GM23338 (cell line): ENCODE measurements around the gene SMIM22. TPM values are rescaled to one million over a fixed set of nuclear protein-coding genes. Genes with fewer than 3 reads are reported as not detected.

ENCODE experiments used
- ATAC-seq: fragments of 200-7000 bp; cut with Tn5 transposase; 3 replicates; pipeline ENCODE4 v1.9.1; 2020
- DNase-seq: peaks from one replicate; pipeline ENCODE4 v3.0.0-alpha.2; 2015; ENCODE audit warnings: low spot score
- H2AFZ ChIP-seq: fragments of 200-600 bp; sonication (generic); 2 replicates; pipeline ENCODE4 v1.8.0; 2016; ENCODE audit warnings: antibody characterized with exemption, mild to moderate bottlenecking, moderate library complexity
- H3F3A ChIP-seq: fragments of 200-600 bp; sonication (generic); replicated peaks from 2 replicates; pipeline ENCODE4 v1.8.0; 2017; ENCODE audit warnings: antibody characterized with exemption, mixed run types, low read depth
- H3K27ac ChIP-seq: fragments of 200-600 bp; sonication (generic); 2 replicates; pipeline ENCODE4 v1.6.1; 2016; ENCODE audit warnings: low read depth
- H3K27me3 ChIP-seq: fragments of 200-600 bp; sonication (generic); 2 replicates; pipeline ENCODE4 v1.8.0; 2016; ENCODE audit warnings: mild to moderate bottlenecking, mixed run types, moderate library complexity; ENCODE audit not compliant: insufficient read depth
- H3K36me3 ChIP-seq: fragments of 200-600 bp; sonication (generic); 2 replicates; pipeline ENCODE4 v1.8.0; 2016; ENCODE audit warnings: mild to moderate bottlenecking; ENCODE audit not compliant: insufficient read depth
- H3K4me1 ChIP-seq: fragments of 200-600 bp; sonication (generic); 2 replicates; pipeline ENCODE4 v1.8.0; 2016; ENCODE audit warnings: mild to moderate bottlenecking, moderate library complexity; ENCODE audit not compliant: insufficient read depth
- H3K4me2 ChIP-seq: fragments of 200-600 bp; sonication (generic); 2 replicates; pipeline ENCODE4 v1.7.1; 2017; ENCODE audit warnings: mixed run types
- H3K4me3 ChIP-seq: fragments of 200-600 bp; sonication (generic); 2 replicates; pipeline ENCODE4 v1.6.1; 2016; ENCODE audit warnings: mixed run types
- H3K79me2 ChIP-seq: fragments of 200-600 bp; sonication (generic); replicated peaks from 2 replicates; pipeline ENCODE4 v1.8.0; 2017; ENCODE audit warnings: mild to moderate bottlenecking; ENCODE audit not compliant: insufficient read depth
- H3K9me2 ChIP-seq: fragments of 200-600 bp; sonication (generic); 2 replicates; pipeline ENCODE4 v1.8.0; 2017; ENCODE audit not compliant: insufficient read depth
- H4K20me1 ChIP-seq: fragments of 200-600 bp; sonication (generic); replicated peaks from 2 replicates; pipeline ENCODE4 v1.8.0; 2017; ENCODE audit warnings: mild to moderate bottlenecking; ENCODE audit not compliant: insufficient read depth
- H3K27ac Mint-ChIP-seq: 2 replicates; pipeline ENCODE4 v1.8.0; 2020; ENCODE audit warnings: inconsistent platforms, mild to moderate bottlenecking, moderate library complexity, mixed read lengths
- H3K27me3 Mint-ChIP-seq: 3 replicates; pipeline ENCODE4 v1.8.0; 2022; ENCODE audit warnings: low read depth, mild to moderate bottlenecking, moderate library complexity, mixed read lengths, inconsistent platforms; ENCODE audit not compliant: insufficient read depth, poor library complexity
- H3K36me3 Mint-ChIP-seq: 3 replicates; pipeline ENCODE4 v1.8.0; 2021; ENCODE audit warnings: low read depth, mild to moderate bottlenecking, inconsistent platforms, moderate library complexity, mixed read lengths
- H3K4me1 Mint-ChIP-seq: 3 replicates; pipeline ENCODE4 v1.8.0; 2020; ENCODE audit warnings: mild to moderate bottlenecking, inconsistent platforms, mixed read lengths
- H3K4me3 Mint-ChIP-seq: 3 replicates; pipeline ENCODE4 v1.8.0; 2021; ENCODE audit warnings: moderate library complexity, mild to moderate bottlenecking, inconsistent platforms, mixed read lengths
- H3K9me3 Mint-ChIP-seq: 3 replicates; pipeline ENCODE4 v1.8.0; 2020; ENCODE audit warnings: moderate library complexity, mild to moderate bottlenecking, inconsistent platforms, mixed read lengths
- CREB1 ChIP-seq: fragments of 250-450 bp; sonication (Bioruptor Pico); IDR thresholded peaks from 2 replicates; pipeline ENCODE4 v1.5.0; 2020; ENCODE audit warnings: low read depth, mild to moderate bottlenecking, moderate library complexity
- JUNB ChIP-seq: IDR thresholded peaks from one replicate; pipeline ENCODE4 v1.6.1; 2016; ENCODE audit warnings: antibody characterized with exemption; ENCODE audit not compliant: unreplicated experiment
- POLR2AphosphoS5 ChIP-seq: IDR thresholded peaks from 2 replicates; pipeline ENCODE4 v1.6.1; 2016; ENCODE audit warnings: antibody characterized with exemption, low read depth
- polyA plus RNA-seq: library from polyadenylated mRNA; unstranded; fragments of >200 nt; fragmentation: Nextera tagmentation; extraction: Ambion mirVana; gene quantifications from 2 replicates; pipeline ENCODE4 v1.2.1, GENCODE V29; 2016
- total RNA-seq: library from RNA; depleted of rRNA; stranded (reverse); fragments of >200 nt; shearing (Covaris generic); gene quantifications from 2 replicates; pipeline ENCODE4 v1.2.3, GENCODE V29; 2014
- TF ChIP-seq, protein P1 (sequence below), 2 experiments: fragments of 200-600 bp in 1 of 2; sonication (generic) in 1 of 2; conservative IDR thresholded peaks; 2 replicates each; pipeline versions ENCODE4 v1.5.1 to v1.6.1; 2016 to 2017; ENCODE audit warnings: antibody characterized with exemption in 2 of 2, low read depth in 2 of 2, mild to moderate bottlenecking in 2 of 2, moderate library complexity in 1 of 2
- TF ChIP-seq, protein P2 (sequence below): IDR thresholded peaks from 2 replicates; pipeline ENCODE4 v1.6.1; 2016; ENCODE audit warnings: antibody characterized with exemption

SMIM22 gene
- total and polyA plus RNA-seq, 2 experiments from 2014 or later = 1.4 TPM; not detected in 1

DNA sequence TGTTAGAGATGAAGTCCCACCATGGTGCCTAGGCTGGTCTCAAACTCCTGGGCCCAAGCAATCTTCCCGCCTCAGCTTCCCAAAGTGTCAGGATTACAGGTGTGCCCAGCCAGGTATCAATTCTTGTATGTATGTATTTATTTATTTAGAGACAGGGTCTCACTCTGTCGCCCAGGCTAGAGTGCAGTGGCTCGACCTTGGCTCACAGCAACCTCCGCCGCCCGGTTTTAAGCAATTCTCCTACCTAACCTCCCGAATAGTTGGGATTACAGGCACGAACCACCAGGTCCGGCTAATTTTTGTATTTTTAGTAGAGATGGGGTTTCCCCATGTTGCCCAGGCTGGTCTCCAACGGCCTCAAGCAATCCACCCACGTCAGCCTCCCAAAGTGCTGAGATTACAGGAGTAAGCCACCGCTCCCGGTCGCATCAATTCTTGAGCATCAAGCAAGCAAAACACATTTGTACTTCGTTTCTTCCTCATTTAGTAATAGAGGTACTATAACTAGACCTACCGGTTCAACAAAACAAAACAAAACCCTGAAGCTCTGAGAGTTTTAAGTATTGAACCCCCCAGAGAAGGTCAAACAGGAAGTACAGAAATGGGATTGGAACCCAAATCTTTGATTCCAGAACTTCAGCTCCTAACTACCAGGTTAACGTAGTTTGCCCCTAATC, 27.2 kb upstream of the SMIM22 start:
- Mint-ChIP-seq H3K27ac (peak overlapping the region; percentile 88), H3K36me3 (peaks cover 22% of the 10 kb centered on the region), H3K27me3 (peaks cover 13% of the 10 kb centered on the region), H3K9me3 (no peaks in the 10 kb centered on the region), H3K4me1 (peaks cover 23% of the 10 kb centered on the region), H3K4me3 (peak overlapping the region; percentile 80)
- peak overlapping the region; percentile 94 for H3K4me3 ChIP-seq
- H3K4me2 ChIP-seq = peak overlapping the region; percentile 79
- H3K79me2 ChIP-seq = peaks cover 17% of the 10 kb centered on the region
- peak overlapping the region; percentile 80 for H2AFZ ChIP-seq
- no peak for DNase-seq
- H3F3A ChIP-seq = peaks cover 17% of the 10 kb centered on the region; the same call in 1 of the 2 replicates
- no peaks in the 10 kb centered on the region for H3K9me2 ChIP-seq
- no peaks in the 10 kb centered on the region for H4K20me1 ChIP-seq
- no peaks in the 10 kb centered on the region for H3K36me3 ChIP-seq
- H3K27ac ChIP-seq = peak overlapping the region; percentile 98
- ATAC-seq = no peak
- no peak for TF ChIP-seq JUNB
- H3K4me1 ChIP-seq = peaks cover 19% of the 10 kb centered on the region
- H3K27me3 ChIP-seq = no peaks in the 10 kb centered on the region

DNA sequence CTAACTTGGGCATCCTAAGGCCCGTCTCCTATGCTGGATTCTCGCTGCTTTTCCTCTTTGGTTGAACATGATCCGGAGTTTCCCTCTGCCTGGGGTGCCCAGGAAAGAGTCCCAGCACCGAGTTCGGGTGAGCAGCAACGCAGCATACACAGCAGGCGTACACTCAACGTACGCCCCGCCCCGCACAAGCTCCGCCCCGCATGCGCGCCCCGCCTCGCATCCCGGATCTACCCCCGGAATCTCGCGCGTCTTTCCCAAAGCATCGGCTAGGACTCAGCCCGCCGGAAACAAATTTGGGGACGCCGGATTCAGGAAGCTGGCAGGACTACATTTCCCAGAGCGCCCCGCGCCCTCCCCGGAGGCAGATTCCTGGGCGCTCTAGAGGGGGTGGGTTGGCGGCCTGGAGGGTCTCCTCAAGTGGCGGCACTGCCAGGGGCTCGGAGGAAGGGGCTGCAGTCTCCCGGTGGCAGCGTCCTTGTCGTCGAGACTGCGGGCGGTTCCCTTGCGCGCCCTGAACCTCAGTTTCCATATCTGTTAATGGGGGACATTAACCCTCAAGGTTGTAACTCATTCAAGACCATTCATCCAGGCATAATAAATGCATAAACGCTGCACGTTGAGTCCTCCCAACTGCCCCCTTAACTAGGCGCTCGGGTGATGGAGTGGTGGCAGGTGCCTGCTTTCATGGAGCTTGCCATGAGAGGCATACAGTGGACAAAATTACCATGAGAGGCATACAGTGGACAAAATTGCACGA, 26.4 kb upstream of the SMIM22 start:
- Histone ChIP-seq H3K36me3 (no peaks in the 10 kb centered on the region), H3K79me2 (peaks cover 17% of the 10 kb centered on the region), H3K27me3 (no peaks in the 10 kb centered on the region), H3F3A (peaks cover 17% of the 10 kb centered on the region; the same call in 1 of the 2 replicates), H3K27ac (peak overlapping the region; percentile 98; the same call in 1 of the 2 replicates), H4K20me1 (no peaks in the 10 kb centered on the region), H3K4me2 (peak overlapping the region; percentile 89), H3K9me2 (no peaks in the 10 kb centered on the region), H3K4me3 (peak overlapping the region; percentile 94), H2AFZ (peak overlapping the region; percentile 90), H3K4me1 (peaks cover 19% of the 10 kb centered on the region)
- Mint-ChIP-seq H3K4me3 (peak overlapping the region; percentile 80), H3K4me1 (peaks cover 23% of the 10 kb centered on the region), H3K9me3 (no peaks in the 10 kb centered on the region), H3K36me3 (peaks cover 15% of the 10 kb centered on the region), H3K27me3 (peaks cover 13% of the 10 kb centered on the region), H3K27ac (peak overlapping the region; percentile 88)
- DNase-seq = peak; percentile 99
- peak; percentile 57 for TF ChIP-seq CREB1 (CRISPR knock-in tag)
- TF ChIP-seq, protein P1, sequence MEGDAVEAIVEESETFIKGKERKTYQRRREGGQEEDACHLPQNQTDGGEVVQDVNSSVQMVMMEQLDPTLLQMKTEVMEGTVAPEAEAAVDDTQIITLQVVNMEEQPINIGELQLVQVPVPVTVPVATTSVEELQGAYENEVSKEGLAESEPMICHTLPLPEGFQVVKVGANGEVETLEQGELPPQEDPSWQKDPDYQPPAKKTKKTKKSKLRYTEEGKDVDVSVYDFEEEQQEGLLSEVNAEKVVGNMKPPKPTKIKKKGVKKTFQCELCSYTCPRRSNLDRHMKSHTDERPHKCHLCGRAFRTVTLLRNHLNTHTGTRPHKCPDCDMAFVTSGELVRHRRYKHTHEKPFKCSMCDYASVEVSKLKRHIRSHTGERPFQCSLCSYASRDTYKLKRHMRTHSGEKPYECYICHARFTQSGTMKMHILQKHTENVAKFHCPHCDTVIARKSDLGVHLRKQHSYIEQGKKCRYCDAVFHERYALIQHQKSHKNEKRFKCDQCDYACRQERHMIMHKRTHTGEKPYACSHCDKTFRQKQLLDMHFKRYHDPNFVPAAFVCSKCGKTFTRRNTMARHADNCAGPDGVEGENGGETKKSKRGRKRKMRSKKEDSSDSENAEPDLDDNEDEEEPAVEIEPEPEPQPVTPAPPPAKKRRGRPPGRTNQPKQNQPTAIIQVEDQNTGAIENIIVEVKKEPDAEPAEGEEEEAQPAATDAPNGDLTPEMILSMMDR (conservative IDR thresholded peaks at IDR 0.05; ENCODE audit: low read depth in 2 of 2) = no peak
- TF ChIP-seq, protein P2, sequence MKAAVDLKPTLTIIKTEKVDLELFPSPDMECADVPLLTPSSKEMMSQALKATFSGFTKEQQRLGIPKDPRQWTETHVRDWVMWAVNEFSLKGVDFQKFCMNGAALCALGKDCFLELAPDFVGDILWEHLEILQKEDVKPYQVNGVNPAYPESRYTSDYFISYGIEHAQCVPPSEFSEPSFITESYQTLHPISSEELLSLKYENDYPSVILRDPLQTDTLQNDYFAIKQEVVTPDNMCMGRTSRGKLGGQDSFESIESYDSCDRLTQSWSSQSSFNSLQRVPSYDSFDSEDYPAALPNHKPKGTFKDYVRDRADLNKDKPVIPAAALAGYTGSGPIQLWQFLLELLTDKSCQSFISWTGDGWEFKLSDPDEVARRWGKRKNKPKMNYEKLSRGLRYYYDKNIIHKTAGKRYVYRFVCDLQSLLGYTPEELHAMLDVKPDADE = peak; percentile 92
- TF ChIP-seq POLR2AphosphoS5 = peak; percentile 81
- peak; percentile 72 for ATAC-seq
